IPS-11a (cell line): ENCODE data around the gene SEMA3A.
"Not testable (repeated sequence)": the region's sequence is repeated elsewhere in the genome, so short reads cannot be mapped to it uniquely, and the experiment has no call there.

Source experiments
- H3K4me3 ChIP-seq: one replicate; pipeline ENCODE4 v1.5.1; 2013; ENCODE audit warnings: low read depth, low read length, control low read depth

Gene SEMA3A

GRCh38 chr7:84070770-84071169 is 123.8 kb downstream of the SEMA3A start:
- no peak overlapping the region for H3K4me3 ChIP-seq

- H3K4me3 ChIP-seq: no peak overlapping the region
These were observed 124.5 kb downstream of the SEMA3A start for GRCh38 chr7:84069999-84070500.

GRCh38 chr7:84069033-84069432 is 125.6 kb downstream of the SEMA3A start:
- H3K4me3 ChIP-seq: no peak overlapping the region

- not testable (repeated sequence) for H3K4me3 ChIP-seq
These were observed 132.1 kb downstream of the SEMA3A start for GRCh38 chr7:84062489-84062901.

GRCh38 chr7:84060760-84061261 is 133.8 kb downstream of the SEMA3A start:
- no peak overlapping the region for H3K4me3 ChIP-seq

GRCh38 chr7:84060000-84060399 is 134.6 kb downstream of the SEMA3A start:
- no peak overlapping the region for H3K4me3 ChIP-seq

- H3K4me3 ChIP-seq: no peak overlapping the region
These were observed 136.1 kb downstream of the SEMA3A start for GRCh38 chr7:84058311-84059076.

GRCh38 chr7:84057576-84057975 is 137.0 kb downstream of the SEMA3A start:
- no peak overlapping the region for H3K4me3 ChIP-seq

- no peak overlapping the region for H3K4me3 ChIP-seq
These were observed 138.5 kb downstream of the SEMA3A start for GRCh38 chr7:84055904-84056605.

- H3K4me3 ChIP-seq: not testable (repeated sequence)
These were observed 139.4 kb downstream of the SEMA3A start for GRCh38 chr7:84055199-84055598.

- H3K4me3 ChIP-seq: no peak overlapping the region
These were observed 145.3 kb downstream of the SEMA3A start for GRCh38 chr7:84049071-84049836.

- no peak overlapping the region for H3K4me3 ChIP-seq
These were observed 147.5 kb downstream of the SEMA3A start for GRCh38 chr7:84047085-84047484.

- no peak overlapping the region for H3K4me3 ChIP-seq
These were observed 149.8 kb downstream of the SEMA3A start for GRCh38 chr7:84044834-84045233.

- H3K4me3 ChIP-seq: no peak overlapping the region
These were observed 150.9 kb downstream of the SEMA3A start for GRCh38 chr7:84043661-84044191.

- no peak overlapping the region for H3K4me3 ChIP-seq
These were observed 152.5 kb downstream of the SEMA3A start for GRCh38 chr7:84042110-84042539.

- no peak overlapping the region for H3K4me3 ChIP-seq
These were observed 152.9 kb downstream of the SEMA3A start for GRCh38 chr7:84041649-84042048.

GRCh38 chr7:84040355-84040754 is 154.2 kb downstream of the SEMA3A start:
- no peak overlapping the region for H3K4me3 ChIP-seq

GRCh38 chr7:84039432-84039831 is 155.2 kb downstream of the SEMA3A start:
- H3K4me3 ChIP-seq: no peak overlapping the region

GRCh38 chr7:84027678-84028077 is 166.9 kb downstream of the SEMA3A start:
- H3K4me3 ChIP-seq: no peak overlapping the region

GRCh38 chr7:84025332-84025927 is 169.2 kb downstream of the SEMA3A start:
- H3K4me3 ChIP-seq: no peak overlapping the region
